GM18870 (cell line): ENCODE data around the gene CTSG.
A peak's percentile ranks its signal among the peaks of the same experiment; 100 is the strongest.
"Not testable (repeated sequence)": the region's sequence is repeated elsewhere in the genome, so short reads cannot be mapped to it uniquely, and the experiment has no call there.

Experiments
- ATAC-seq: cut with Tn5 transposase; IDR thresholded peaks from one replicate; pipeline ENCODE4 v1.9.1; 2021; ENCODE audit warnings: moderate library complexity; ENCODE audit not compliant: unreplicated experiment

Gene CTSG

GRCh38 chr14:24549064-24549463 is 27.0 kb downstream of the CTSG start:
- ATAC-seq: not testable (repeated sequence)

DNA sequence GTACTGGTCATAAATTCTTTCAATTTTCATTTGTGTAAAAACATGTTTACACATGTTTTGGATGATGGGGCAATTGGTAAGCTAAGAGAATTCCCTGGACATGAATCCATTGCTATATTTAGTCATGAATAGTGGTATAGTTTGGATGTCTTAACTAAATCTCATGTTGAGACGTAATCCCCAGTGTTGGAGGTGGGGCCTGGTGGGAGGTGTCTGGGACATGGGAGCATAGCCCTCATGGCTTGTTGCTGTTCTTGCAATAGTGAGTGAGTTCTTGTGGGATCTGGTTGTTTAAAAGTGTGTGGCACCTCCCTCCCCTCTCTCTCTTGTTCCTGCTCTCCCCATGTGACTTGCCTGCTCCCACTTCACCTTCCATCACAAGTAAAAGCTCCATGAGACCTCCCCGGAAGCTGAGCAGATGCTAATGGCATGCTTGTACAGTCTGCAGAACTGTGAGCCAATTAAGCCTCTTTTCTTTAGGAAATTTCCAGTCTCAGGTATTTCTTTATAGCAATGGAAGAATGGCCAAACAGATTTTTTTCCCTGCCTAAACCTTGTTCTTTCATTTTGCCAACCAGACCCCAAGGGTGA is 33.6 kb downstream of the CTSG start:
- ATAC-seq: no peak

DNA sequence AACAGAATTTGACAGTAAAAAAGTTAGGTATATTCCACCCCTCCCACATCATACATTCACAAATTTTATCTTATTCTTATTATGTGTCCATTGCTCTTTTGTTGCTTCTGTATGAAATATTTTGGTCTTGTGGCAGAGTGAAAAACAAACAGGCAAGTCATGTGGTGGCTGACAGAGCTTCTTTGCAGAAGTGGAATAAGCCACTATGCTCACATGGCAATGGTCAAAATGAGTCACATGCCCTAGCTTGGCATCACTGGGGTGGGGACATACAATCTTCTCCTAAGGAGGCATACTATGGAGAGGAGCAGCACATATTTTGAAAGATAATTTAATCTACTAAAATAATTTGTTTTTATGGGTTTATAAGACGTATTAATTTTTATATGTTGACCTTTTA is 40.3 kb downstream of the CTSG start:
- peak; percentile 52 for ATAC-seq

- no peak for ATAC-seq
Observed at GRCh38 chr14:24534286-24534685, 41.8 kb downstream of the CTSG start.

- not testable (repeated sequence) for ATAC-seq
Observed at GRCh38 chr14:24525877-24526620, 50.0 kb downstream of the CTSG start.
